CD4-positive, alpha-beta T cell treated with Interleukin-10 for 1 hour (primary cell): ENCODE data around the gene CCDC191.

Experiments used
- DNase-seq: peaks from one replicate; pipeline ENCODE4 v3.0.0-alpha.2; 2020

CCDC191 gene

DNA sequence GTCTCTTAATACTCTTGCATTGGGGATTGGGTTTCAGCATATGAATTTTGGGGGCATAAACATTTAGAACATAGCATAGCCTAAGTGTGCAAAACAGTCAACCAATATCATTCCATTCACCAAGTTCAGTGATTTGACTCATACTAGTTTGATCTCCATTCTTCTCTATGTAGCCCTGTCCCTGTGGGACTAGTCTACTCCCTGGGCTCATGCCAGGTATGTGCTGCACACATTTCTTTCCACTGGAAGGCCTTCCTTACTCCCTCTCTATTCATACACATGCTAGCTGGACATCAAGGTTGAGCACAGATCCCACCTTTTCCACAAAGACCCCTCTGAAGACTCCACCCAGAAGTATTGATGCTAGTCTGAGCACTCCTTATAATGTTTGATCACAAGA, 103.4 kb downstream of the CCDC191 start:
- no peak for DNase-seq

GRCh38 chr3:113948015-113948917, 108.1 kb downstream of the CCDC191 start:
- peak; percentile 28 for DNase-seq

GRCh38 chr3:113947372-113948014, 108.8 kb downstream of the CCDC191 start, which contains the start of gene ZDHHC23:
TSS of gene ZDHHC23 (plus strand) at chr3:113948013. CDS start at chr3:113948803, 790 bp downstream.
- DNase-seq: peak; percentile 77

DNA sequence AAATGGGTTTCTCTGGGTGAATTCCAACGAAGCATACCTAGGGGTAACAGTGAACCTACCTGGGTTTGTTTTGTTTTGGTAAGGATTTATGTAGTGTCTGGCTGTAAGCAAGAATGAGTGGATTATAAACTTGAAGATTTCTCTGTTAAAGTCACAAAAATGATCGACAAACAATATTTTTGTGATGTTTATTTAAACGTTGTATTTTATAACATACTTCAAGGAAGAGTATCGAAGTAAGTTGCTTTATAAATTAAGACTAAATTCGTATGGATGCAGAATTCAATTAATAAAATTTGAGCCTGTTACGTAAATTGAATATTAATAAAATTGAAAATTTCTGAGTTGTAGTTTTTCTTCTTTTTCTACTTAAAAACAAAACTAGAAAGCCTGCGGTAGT, 109.5 kb downstream of the CCDC191 start:
- no peak for DNase-seq

- DNase-seq: no peak
Observed at GRCh38 chr3:113927556-113927955, 128.8 kb downstream of the CCDC191 start.

DNA sequence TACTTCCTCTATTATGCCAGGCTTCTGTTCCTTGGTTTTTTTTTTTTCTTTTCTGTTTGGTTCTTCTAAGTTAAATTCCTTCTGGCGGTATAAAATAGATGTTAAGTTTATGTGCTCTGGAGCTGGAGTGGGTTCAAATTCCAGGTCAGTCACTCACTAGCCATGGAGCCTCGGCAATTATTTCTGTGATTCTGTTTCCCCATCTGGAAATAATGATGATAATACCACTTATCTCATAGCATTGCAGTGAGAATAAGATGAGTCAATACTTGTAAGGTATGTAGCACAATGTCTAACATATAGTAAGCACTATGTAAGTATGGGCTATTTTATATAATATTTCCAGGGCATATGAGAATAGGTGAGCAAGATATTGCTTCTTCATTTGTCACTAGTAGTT, 141.7 kb downstream of the CCDC191 start:
- DNase-seq: no peak
